Hepatocyte (in vitro differentiated cells): ENCODE measurements around the gene RABGAP1L.

Experiments used
- CTCF ChIP-seq: fragments of 200-600 bp; sonication (generic); IDR thresholded peaks from 2 replicates; pipeline ENCODE4 v1.5.1; 2016; ENCODE audit warnings: antibody characterized with exemption, mild to moderate bottlenecking; ENCODE audit not compliant: poor library complexity
- EZH2phosphoT487 ChIP-seq: fragments of 200-600 bp; sonication (generic); IDR thresholded peaks from one replicate; pipeline ENCODE4 v1.6.1; 2018; ENCODE audit warnings: antibody characterized with exemption, mild to moderate bottlenecking, low read depth, moderate library complexity; ENCODE audit not compliant: unreplicated experiment, severe bottlenecking

GRCh38 chr1:174426153-174426552, 266.8 kb downstream of the RABGAP1L start:
- TF ChIP-seq CTCF (no peak), EZH2phosphoT487 (no peak)
